Right cardiac atrium (tissue), 5 donors: ENCODE measurements around the gene IPO13. TPM values are rescaled to one million over a fixed set of nuclear protein-coding genes. Genes with fewer than 3 reads are reported as not detected.

Source experiments
- ATAC-seq, 2 donors: fragments of 200-7000 bp; cut with Tn5 transposase; one replicate each; pipeline versions ENCODE4 v1.8.0 to v1.9.1; 2020; ENCODE audit warnings: moderate library complexity in 2 of 2, mild to moderate bottlenecking in 1 of 2
- DNase-seq, 3 donors: peaks; one replicate each; pipeline ENCODE4 v3.0.0-alpha.2; 2020
- H3K27ac ChIP-seq: one replicate; pipeline ENCODE4 v1.5.1; 2013; ENCODE audit warnings: mild to moderate bottlenecking, low read length, control low read depth, moderate library complexity
- H3K27me3 ChIP-seq: one replicate; pipeline ENCODE4 v1.6.1; 2013; ENCODE audit not compliant: control insufficient read depth, insufficient read depth
- H3K4me1 ChIP-seq: one replicate; pipeline ENCODE4 v1.6.1; 2013; ENCODE audit warnings: low read length; ENCODE audit not compliant: control insufficient read depth, insufficient read depth
- H3K4me3 ChIP-seq: one replicate; pipeline ENCODE4 v1.5.1; 2013; ENCODE audit warnings: low read length, control low read depth
- H3K9me3 ChIP-seq: one replicate; pipeline ENCODE4 v1.6.1; 2013; ENCODE audit warnings: low read length; ENCODE audit not compliant: control insufficient read depth
- WGBS: extraction: QIAGEN DNeasy Blood & Tissue Kit; methylation state at CpG from one replicate; pipeline ENCODE4 v1.1.7; 2013; 5-methylcytosine and 5-hydroxymethylcytosine counted together
- intact Hi-C, 4 donors: fragments of 100-400 bp; cut with DNase I; formaldehyde crosslinking; loops; one replicate each; pipeline versions ENCODE4 v1.11.0 to v1.14.0; 2022 to 2023
- polyA plus RNA-seq: library from polyadenylated mRNA; stranded (reverse); fragments of 200-250 nt; gene quantifications from one replicate; pipeline ENCODE4 v1.2.3, GENCODE V29; 2013
- total RNA-seq, 4 donors: library from RNA; stranded (reverse); fragmentation: NEBNext Ultra II Directional; extraction: Animal tissue kit (Norgen Biotek cat#: 25700); gene quantifications; one replicate each; pipeline ENCODE4 v1.2.1, GENCODE V29; 2021
- donor health status: healthy with polysubstance abuse.
- donor health status: DM: no; HTN: yes; CAD: no.
- donor health status: DM: no; HTN: no; CAD: no.
- donor health status: DM: no; HTN: yes; CAD: no; lungs with severe emphysema.
- donor health status: DM: yes; HTN: yes; CAD: no.

Gene IPO13
- total and polyA plus RNA-seq, 5 donors = 18.6 to 31.2 (median 28.7) TPM

GRCh38 chr1:43976890-43977289, 30.1 kb downstream of the IPO13 start:
- Histone ChIP-seq H3K27ac (no peak overlapping the region), H3K27me3 (no peaks in the 10 kb centered on the region), H3K9me3 (no peaks in the 10 kb centered on the region), H3K4me1 (peaks cover 2% of the 10 kb centered on the region), H3K4me3 (no peak overlapping the region)
- ATAC-seq (no peak), DNase-seq (no peak)
- 94% methylated on average over 8 of the region's 8 CpGs for WGBS
- intact Hi-C loops = no loop called here

- no peak overlapping the region for H3K27ac ChIP-seq
- H3K4me1 ChIP-seq = peaks cover 2% of the 10 kb centered on the region
- WGBS = 88% methylated on average over 9 of the region's 9 CpGs
Observed at GRCh38 chr1:43977376-43978263, 30.9 kb downstream of the IPO13 start.

DNA sequence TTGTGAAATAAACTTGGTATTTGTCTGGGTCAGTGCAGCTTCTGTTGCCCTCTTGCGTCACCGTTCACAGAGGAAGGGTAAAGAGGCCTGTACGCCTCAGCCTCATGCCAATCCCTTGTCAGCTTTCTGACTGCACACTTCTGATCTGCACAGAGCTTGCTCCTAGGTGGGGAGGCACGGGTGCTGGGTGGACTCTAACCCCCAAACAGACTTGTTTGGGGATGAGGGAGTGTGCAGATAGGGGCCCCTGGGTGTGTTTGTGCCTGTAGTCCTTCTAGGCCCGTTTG, 31.5 kb downstream of the IPO13 start:
- no peaks in the 10 kb centered on the region for H3K27me3 ChIP-seq
- ATAC-seq = no peak
- intact Hi-C loops = no loop called here
- peaks cover 2% of the 10 kb centered on the region for H3K4me1 ChIP-seq
- H3K4me3 ChIP-seq = no peak overlapping the region
- H3K9me3 ChIP-seq = no peaks in the 10 kb centered on the region
- no peak overlapping the region for H3K27ac ChIP-seq
- 69% methylated on average over 5 of the region's 5 CpGs for WGBS
- DNase-seq = peak in 1 of 3 donors; percentile 21

More at GRCh38 chr1:43977376-43978263, 30.9 kb downstream of the IPO13 start:
- ATAC-seq (no peak), DNase-seq (no peak)
- intact Hi-C loops = no loop called here
- Histone ChIP-seq H3K9me3 (no peaks in the 10 kb centered on the region), H3K4me3 (no peak overlapping the region), H3K27me3 (no peaks in the 10 kb centered on the region)

- DNase-seq (peak; percentile 57 to 84 (median 84)), ATAC-seq (no peak)
- WGBS = 5% methylated on average over 51 of the region's 54 CpGs
- intact Hi-C loops = no loop called here
- no peaks in the 10 kb centered on the region for H3K9me3 ChIP-seq
- H3K27ac ChIP-seq = no peak within 1 kb of the TSS
- peaks cover 2% of the 10 kb centered on the region for H3K4me1 ChIP-seq
- no peaks in the 10 kb centered on the region for H3K27me3 ChIP-seq
- H3K4me3 ChIP-seq = peak within 1 kb of the TSS; percentile 82
Observed at GRCh38 chr1:43978551-43979260, 32.0 kb downstream of the IPO13 start, which contains the start of gene B4GALT2. Gene B4GALT2, plus strand, starts transcription at chr1:43979210. Its CDS starts 1,951 bp downstream, at chr1:43981161.

DNA sequence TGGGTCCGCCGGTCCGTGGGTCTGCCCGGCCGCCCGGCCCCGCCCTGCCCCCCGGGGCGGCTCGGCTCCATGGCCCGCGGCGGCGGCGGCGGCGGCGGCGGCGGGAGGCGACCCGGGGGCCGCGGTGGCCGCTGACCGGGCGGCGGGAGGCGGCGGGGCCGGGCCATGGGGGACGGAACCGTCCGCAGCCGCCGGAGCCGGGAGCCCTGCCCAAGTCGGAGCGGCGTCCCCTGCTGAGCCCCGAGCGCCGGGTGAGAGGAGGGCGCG, 32.4 kb downstream of the IPO13 start:
- no peaks in the 10 kb centered on the region for H3K27me3 ChIP-seq
- ATAC-seq = no peak
- H3K4me1 ChIP-seq = peaks cover 2% of the 10 kb centered on the region
- under 1% methylated on average over 45 of the region's 45 CpGs for WGBS
- no peak for DNase-seq
- no peaks in the 10 kb centered on the region for H3K9me3 ChIP-seq
- intact Hi-C loops = no loop called here
- no peak overlapping the region for H3K27ac ChIP-seq
- H3K4me3 ChIP-seq = peak overlapping the region; percentile 82

DNA sequence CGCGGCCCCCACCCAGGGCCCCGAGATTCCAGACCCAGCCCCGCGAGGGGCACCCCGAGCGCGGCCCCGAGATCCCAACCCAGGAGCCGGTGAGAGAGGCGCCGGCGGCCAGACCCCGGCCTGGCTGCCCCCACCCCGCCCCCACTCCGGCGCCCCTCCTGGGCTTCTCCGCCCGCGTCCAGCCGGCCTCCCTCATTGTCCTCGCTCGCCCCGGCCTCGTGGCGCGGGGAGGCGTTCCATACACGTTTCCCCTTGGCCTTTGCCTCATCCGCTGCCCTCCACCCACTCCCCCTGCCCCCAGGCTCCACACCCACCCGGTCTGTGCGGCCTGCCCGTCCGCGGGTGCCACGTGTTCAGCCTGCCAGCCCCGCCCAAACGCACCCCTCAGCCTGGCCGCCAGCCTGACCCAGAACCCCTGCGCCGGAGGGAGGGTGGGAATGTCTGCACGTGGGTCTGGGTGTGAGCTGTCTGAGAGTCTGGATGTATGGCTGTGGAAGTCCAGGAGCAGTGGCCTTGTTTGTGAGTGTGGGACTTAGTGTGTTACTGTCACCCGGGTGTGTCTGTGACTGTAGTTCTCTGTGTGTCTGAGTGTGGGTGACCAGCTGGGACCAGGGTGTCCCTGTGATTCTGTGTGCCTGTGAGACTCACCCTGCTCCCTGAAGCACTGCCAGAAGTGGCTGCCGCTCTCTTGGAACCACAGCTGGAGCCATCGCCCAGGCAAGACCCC, 32.9 kb downstream of the IPO13 start:
- DNase-seq = peak; percentile 77 to 83 (median 83)
- H3K4me1 ChIP-seq = peaks cover 2% of the 10 kb centered on the region
- no peak overlapping the region for H3K27ac ChIP-seq
- WGBS = 2% methylated on average over 45 of the region's 45 CpGs
- intact Hi-C loops = no loop called here
- no peaks in the 10 kb centered on the region for H3K27me3 ChIP-seq
- H3K4me3 ChIP-seq = peak overlapping the region; percentile 82
- peak; percentile 40 to 54 for ATAC-seq
- H3K9me3 ChIP-seq = no peaks in the 10 kb centered on the region

- H3K9me3 ChIP-seq = no peaks in the 10 kb centered on the region
- H3K27me3 ChIP-seq = no peaks in the 10 kb centered on the region
- H3K4me1 ChIP-seq = peaks cover 2% of the 10 kb centered on the region
- H3K27ac ChIP-seq = no peak overlapping the region
- ATAC-seq (no peak), DNase-seq (peak in 1 of 3 donors; percentile 47)
- intact Hi-C loops = no loop called here
- H3K4me3 ChIP-seq = peak overlapping the region; percentile 82
- WGBS = 61% methylated on average over 13 of the region's 13 CpGs
Observed at GRCh38 chr1:43980255-43981134, 33.7 kb downstream of the IPO13 start.

GRCh38 chr1:43981135-43981491, 34.4 kb downstream of the IPO13 start:
- H3K27me3 ChIP-seq = no peaks in the 10 kb centered on the region
- H3K4me3 ChIP-seq = no peak overlapping the region
- H3K4me1 ChIP-seq = peaks cover 2% of the 10 kb centered on the region
- 88% methylated on average over 20 of the region's 20 CpGs for WGBS
- no peaks in the 10 kb centered on the region for H3K9me3 ChIP-seq
- no peak for ATAC-seq
- H3K27ac ChIP-seq = no peak overlapping the region
- intact Hi-C loops = no loop called here
- peak in 1 of 3 donors; percentile 51 for DNase-seq

DNA sequence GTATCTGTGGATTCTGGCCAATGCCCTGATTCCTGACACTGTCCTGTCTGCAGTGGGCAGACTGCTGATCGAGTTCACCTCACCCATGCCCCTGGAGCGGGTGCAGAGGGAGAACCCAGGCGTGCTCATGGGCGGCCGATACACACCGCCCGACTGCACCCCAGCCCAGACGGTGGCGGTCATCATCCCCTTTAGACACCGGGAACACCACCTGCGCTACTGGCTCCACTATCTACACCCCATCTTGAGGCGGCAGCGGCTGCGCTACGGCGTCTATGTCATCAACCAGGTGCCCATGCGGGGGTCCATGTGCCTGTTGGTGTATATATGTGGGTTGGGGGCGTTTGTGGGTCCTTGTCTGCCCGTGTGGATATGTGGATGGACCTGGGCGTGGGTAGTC, 34.9 kb downstream of the IPO13 start:
- ATAC-seq (no peak), DNase-seq (peak in 1 of 3 donors; percentile 41)
- intact Hi-C loops = no loop called here
- WGBS = 95% methylated on average over 20 of the region's 20 CpGs
- H3K27ac ChIP-seq = no peak overlapping the region
- H3K4me1 ChIP-seq = peaks cover 2% of the 10 kb centered on the region
- no peaks in the 10 kb centered on the region for H3K27me3 ChIP-seq
- H3K9me3 ChIP-seq = no peaks in the 10 kb centered on the region
- no peak overlapping the region for H3K4me3 ChIP-seq

GRCh38 chr1:43982241-43982640, 35.5 kb downstream of the IPO13 start:
- no peaks in the 10 kb centered on the region for H3K27me3 ChIP-seq
- WGBS = 93% methylated on average over 8 of the region's 8 CpGs
- peaks cover 2% of the 10 kb centered on the region for H3K4me1 ChIP-seq
- H3K4me3 ChIP-seq = no peak overlapping the region
- ATAC-seq = no peak
- H3K9me3 ChIP-seq = no peaks in the 10 kb centered on the region
- intact Hi-C loops = no loop called here
- H3K27ac ChIP-seq = no peak overlapping the region
- DNase-seq = peak in 1 of 3 donors; percentile 41
